ENCODE data around the gene EGLN1.

EGLN1 gene

DNA sequence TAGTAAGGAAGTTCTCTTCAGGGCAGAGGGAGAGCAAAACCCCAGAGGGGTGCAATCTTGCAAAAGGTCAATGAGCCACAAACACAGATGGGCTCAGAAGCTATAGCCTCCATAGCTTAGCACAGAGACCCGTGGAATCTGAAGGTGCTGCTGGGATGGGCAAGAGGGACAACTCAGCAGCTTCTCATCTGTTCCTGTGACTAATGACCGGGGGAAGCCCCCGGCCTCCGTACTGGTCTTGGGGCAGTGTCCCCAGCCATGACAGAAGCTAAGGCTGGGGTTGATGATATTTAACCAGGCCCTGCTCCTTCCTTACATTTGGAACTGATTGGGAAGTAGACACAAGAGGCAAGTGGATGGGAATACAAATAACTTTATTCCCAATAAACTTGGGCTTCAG lies 103.5 kb downstream of the EGLN1 start:
- TF ChIP-seq, protein P1, sequence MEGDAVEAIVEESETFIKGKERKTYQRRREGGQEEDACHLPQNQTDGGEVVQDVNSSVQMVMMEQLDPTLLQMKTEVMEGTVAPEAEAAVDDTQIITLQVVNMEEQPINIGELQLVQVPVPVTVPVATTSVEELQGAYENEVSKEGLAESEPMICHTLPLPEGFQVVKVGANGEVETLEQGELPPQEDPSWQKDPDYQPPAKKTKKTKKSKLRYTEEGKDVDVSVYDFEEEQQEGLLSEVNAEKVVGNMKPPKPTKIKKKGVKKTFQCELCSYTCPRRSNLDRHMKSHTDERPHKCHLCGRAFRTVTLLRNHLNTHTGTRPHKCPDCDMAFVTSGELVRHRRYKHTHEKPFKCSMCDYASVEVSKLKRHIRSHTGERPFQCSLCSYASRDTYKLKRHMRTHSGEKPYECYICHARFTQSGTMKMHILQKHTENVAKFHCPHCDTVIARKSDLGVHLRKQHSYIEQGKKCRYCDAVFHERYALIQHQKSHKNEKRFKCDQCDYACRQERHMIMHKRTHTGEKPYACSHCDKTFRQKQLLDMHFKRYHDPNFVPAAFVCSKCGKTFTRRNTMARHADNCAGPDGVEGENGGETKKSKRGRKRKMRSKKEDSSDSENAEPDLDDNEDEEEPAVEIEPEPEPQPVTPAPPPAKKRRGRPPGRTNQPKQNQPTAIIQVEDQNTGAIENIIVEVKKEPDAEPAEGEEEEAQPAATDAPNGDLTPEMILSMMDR (IDR thresholded peaks at IDR 0.05; ENCODE audit: low read length, missing control alignments): no peak

GRCh38 chr1:231318015-231318355 lies 104.1 kb downstream of the EGLN1 start:
- DNase-seq (ENCODE audit: low read depth): no peak
- TF ChIP-seq, protein P1 (IDR thresholded peaks at IDR 0.05; ENCODE audit: low read length, missing control alignments): no peak
- no peak overlapping the region for H3K4me3 ChIP-seq (replicated peaks; ENCODE audit: low read depth, low read length)

More for the DNA sequence above, 103.5 kb downstream of the EGLN1 start:
- no peak overlapping the region for H3K4me3 ChIP-seq (replicated peaks; ENCODE audit: low read depth, low read length)
- DNase-seq (ENCODE audit: low read depth): no peak

- TF ChIP-seq, protein P1 (IDR thresholded peaks at IDR 0.05; ENCODE audit: low read length, missing control alignments): no peak
- no peak overlapping the region for H3K4me3 ChIP-seq (replicated peaks; ENCODE audit: low read depth, low read length)
- no peak for DNase-seq (ENCODE audit: low read depth)
Measured at GRCh38 chr1:231317306-231318014, 104.6 kb downstream of the EGLN1 start.

DNA sequence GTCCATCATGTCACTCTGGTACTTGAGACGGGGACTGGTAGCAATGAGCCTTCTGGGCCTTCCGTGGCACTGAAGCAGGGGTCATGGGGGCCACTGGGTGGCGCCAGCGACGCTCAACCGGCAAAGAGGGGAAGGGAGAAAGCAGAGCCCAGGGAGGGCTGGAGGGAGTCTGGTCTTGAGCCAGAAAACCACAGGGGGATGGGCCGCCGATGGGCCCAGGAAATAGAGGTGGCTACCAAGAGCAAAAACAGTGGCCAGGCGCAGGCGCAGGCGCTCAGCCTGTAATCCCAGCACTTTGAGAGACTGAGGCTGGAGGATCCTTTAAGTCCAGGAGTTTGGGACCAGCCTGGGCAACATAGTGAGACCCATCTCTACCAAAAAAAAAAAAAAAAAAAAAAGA lies 106.2 kb downstream of the EGLN1 start:
- peak; percentile 39 for DNase-seq (ENCODE audit: low read depth)
- TF ChIP-seq, protein P1 (IDR thresholded peaks at IDR 0.05; ENCODE audit: low read length, missing control alignments): peak; percentile 61
- no peak overlapping the region for H3K4me3 ChIP-seq (replicated peaks; ENCODE audit: low read depth, low read length)

All from fibroblast of pulmonary artery (primary cell).